Activated gamma-delta T cell treated with anti-CD3 and anti-CD28 coated beads, Interleukin-2, amount 50 U/mL, for 16 hours (primary cell): ENCODE results near the gene MBD4.
"Not testable (repeated sequence)": the region's sequence is repeated elsewhere in the genome, so short reads cannot be mapped to it uniquely, and the experiment has no call there.

ENCODE experiments used
- DNase-seq: peaks from one replicate; pipeline ENCODE4 v3.0.0-alpha.2; 2020; ENCODE audit warnings: low read depth

The MBD4 gene

GRCh38 chr3:129439817-129440617, at the start of gene MBD4, which contains the start of gene IFT122:
Gene MBD4, minus strand, starts transcription at chr3:129439948. Its CDS starts 115 bp downstream, at chr3:129439833.
Gene IFT122, plus strand, starts transcription at chr3:129440224. Its CDS starts 107 bp downstream, at chr3:129440331.
- peak; percentile 97 for DNase-seq

GRCh38 chr3:129489258-129489657, 49.5 kb upstream of the MBD4 start:
- DNase-seq, result not testable (repeated sequence)

- not testable (repeated sequence) for DNase-seq
Measured at GRCh38 chr3:129487868-129488335, 48.2 kb upstream of the MBD4 start.

GRCh38 chr3:129487183-129487867, 47.6 kb upstream of the MBD4 start:
- no peak for DNase-seq

- DNase-seq, result no peak
Measured at GRCh38 chr3:129486664-129487035, 46.9 kb upstream of the MBD4 start.

- DNase-seq, result no peak
Measured at GRCh38 chr3:129485721-129486663, 46.2 kb upstream of the MBD4 start.

- not testable (repeated sequence) for DNase-seq
Measured at GRCh38 chr3:129485146-129485545, 45.4 kb upstream of the MBD4 start.

- no peak for DNase-seq
Measured at GRCh38 chr3:129483870-129484269, 44.1 kb upstream of the MBD4 start.

- no peak for DNase-seq
Measured at GRCh38 chr3:129482721-129483120, 43.0 kb upstream of the MBD4 start.

GRCh38 chr3:129481766-129482332, 42.1 kb upstream of the MBD4 start:
- no peak for DNase-seq

- not testable (repeated sequence) for DNase-seq
Measured at GRCh38 chr3:129481225-129481765, 41.5 kb upstream of the MBD4 start.

- DNase-seq, result no peak
Measured at GRCh38 chr3:129476586-129476985, 36.8 kb upstream of the MBD4 start.

- DNase-seq, result no peak
Measured at GRCh38 chr3:129475863-129476262, 36.1 kb upstream of the MBD4 start.

- no peak for DNase-seq
Measured at GRCh38 chr3:129474984-129475804, 35.4 kb upstream of the MBD4 start.

- DNase-seq, result no peak
Measured at GRCh38 chr3:129473769-129474152, 34.0 kb upstream of the MBD4 start.

GRCh38 chr3:129473067-129473768, 33.5 kb upstream of the MBD4 start:
- DNase-seq, result no peak

- DNase-seq, result no peak
Measured at GRCh38 chr3:129470861-129471260, 31.1 kb upstream of the MBD4 start.

- no peak for DNase-seq
Measured at GRCh38 chr3:129469026-129469425, 29.3 kb upstream of the MBD4 start.

GRCh38 chr3:129467932-129468331, 28.2 kb upstream of the MBD4 start:
- no peak for DNase-seq

- DNase-seq, result no peak
Measured at GRCh38 chr3:129463716-129464115, 24.0 kb upstream of the MBD4 start.
